ENCODE data around the gene PCDHGC3.
A peak's percentile ranks its signal among the peaks of the same experiment; 100 is the strongest.

Gene PCDHGC3

GRCh38 chr5:141515141-141515540 is 39.4 kb downstream of the PCDHGC3 start:
- DNase-seq (no peak), ATAC-seq (replicated peaks) (no peak)
- no peaks in the 10 kb centered on the region for H3K27me3 Mint-ChIP-seq
- no peak overlapping the region for H3K4me3 Mint-ChIP-seq
- peaks cover 76% of the 10 kb centered on the region for H3K36me3 Mint-ChIP-seq (ENCODE audit: insufficient read depth)
- no peaks in the 10 kb centered on the region for H3K9me3 Mint-ChIP-seq
- peaks cover 35 to 45% of the 10 kb centered on the region in 2 donors for H3K4me1 Mint-ChIP-seq (ENCODE audit: low read depth in 2 of 2)
- H3K27ac Mint-ChIP-seq = peak overlapping the region; percentile 51 to 89

DNA sequence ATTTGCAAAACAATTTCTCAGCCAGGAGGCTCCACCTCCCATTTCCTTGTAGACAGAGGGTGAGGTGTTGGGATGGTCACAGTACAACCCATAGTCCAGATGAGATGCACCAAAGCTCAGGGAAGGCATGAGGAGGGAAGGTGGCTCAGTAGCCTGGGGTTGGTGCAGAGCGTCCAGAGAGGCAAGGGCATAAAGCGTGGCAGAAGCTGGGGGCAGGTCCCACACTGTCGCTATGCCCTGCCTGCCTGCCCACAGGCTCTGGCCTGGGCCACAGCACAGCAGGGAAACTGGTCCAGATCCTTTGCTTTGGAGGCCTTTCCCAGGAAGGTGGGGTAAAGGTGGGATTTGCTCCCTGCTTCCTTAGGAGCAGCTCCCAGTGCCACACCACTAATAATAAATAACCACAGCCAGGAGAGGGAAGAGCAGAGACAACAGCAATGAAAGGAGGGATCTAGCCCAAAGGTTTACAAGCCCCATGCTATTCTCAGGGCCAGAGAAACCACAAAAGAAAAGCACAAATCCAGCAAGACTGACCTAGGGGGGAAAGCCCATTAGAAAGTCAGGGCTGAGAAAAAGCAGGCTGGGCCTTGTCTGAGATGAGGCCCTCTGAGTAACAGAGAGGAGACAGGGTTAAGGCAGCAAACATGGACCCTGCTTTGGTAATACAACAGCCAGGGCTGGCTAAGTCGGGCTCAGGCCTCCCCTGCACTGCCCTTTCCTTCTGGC is 40.3 kb downstream of the PCDHGC3 start:
- no peak for DNase-seq
- H3K4me3 Mint-ChIP-seq = peak overlapping the region in 1 of 2 donors; percentile 45
- H3K4me1 Mint-ChIP-seq (ENCODE audit: low read depth in 2 of 2) = peaks cover 37 to 45% of the 10 kb centered on the region in 2 donors
- H3K27ac Mint-ChIP-seq = peak overlapping the region in 1 of 2 donors; percentile 89
- no peaks in the 10 kb centered on the region for H3K9me3 Mint-ChIP-seq
- H3K27me3 Mint-ChIP-seq = no peaks in the 10 kb centered on the region
- no peak for ATAC-seq (replicated peaks)
- peaks cover 86% of the 10 kb centered on the region for H3K36me3 Mint-ChIP-seq (ENCODE audit: insufficient read depth)

- H3K27me3 Mint-ChIP-seq = no peaks in the 10 kb centered on the region
- H3K4me3 Mint-ChIP-seq = no peak overlapping the region
- no peaks in the 10 kb centered on the region for H3K9me3 Mint-ChIP-seq
- H3K4me1 Mint-ChIP-seq (ENCODE audit: low read depth in 2 of 2) = peaks cover 37 to 45% of the 10 kb centered on the region in 2 donors
- DNase-seq = no peak
- no peak for ATAC-seq (replicated peaks)
- peaks cover 88% of the 10 kb centered on the region for H3K36me3 Mint-ChIP-seq (ENCODE audit: insufficient read depth)
- H3K27ac Mint-ChIP-seq = peak overlapping the region in 1 of 2 donors; percentile 89
Measured at GRCh38 chr5:141516672-141517025, 40.9 kb downstream of the PCDHGC3 start.

DNA sequence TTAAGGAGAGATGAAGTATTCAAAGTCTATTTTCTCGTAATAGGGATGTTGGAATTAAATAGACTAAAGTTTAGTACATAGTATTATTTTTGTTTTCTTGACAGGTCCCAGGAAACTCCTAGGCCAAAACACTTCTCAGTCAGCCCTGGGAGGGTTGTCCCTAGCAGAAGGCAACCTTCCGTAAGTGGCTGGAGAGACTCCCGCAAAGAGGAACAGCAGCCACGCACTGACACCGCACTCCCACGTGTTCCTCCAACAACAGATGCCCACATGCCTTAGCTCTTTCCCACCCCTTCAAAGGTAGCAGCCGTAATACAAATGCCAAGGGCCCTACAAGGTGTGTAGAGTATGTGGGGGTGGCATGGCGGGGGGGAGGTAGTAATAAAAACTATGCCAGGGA is 41.5 kb downstream of the PCDHGC3 start:
- ATAC-seq (replicated peaks) (no peak), DNase-seq (no peak)
- Mint-ChIP-seq H3K9me3 (no peaks in the 10 kb centered on the region), H3K4me3 (no peak overlapping the region), H3K4me1 (ENCODE audit: low read depth in 2 of 2) (peaks cover 40 to 46% of the 10 kb centered on the region in 2 donors), H3K27me3 (no peaks in the 10 kb centered on the region), H3K27ac (peak overlapping the region in 1 of 2 donors; percentile 75), H3K36me3 (ENCODE audit: insufficient read depth) (peaks cover 91% of the 10 kb centered on the region)

- H3K9me3 Mint-ChIP-seq = no peaks in the 10 kb centered on the region
- H3K4me1 Mint-ChIP-seq (ENCODE audit: low read depth in 2 of 2) = peaks cover 33 to 39% of the 10 kb centered on the region in 2 donors
- peaks cover 88% of the 10 kb centered on the region for H3K36me3 Mint-ChIP-seq (ENCODE audit: insufficient read depth)
- no peaks in the 10 kb centered on the region for H3K27me3 Mint-ChIP-seq
- H3K4me3 Mint-ChIP-seq = no peak overlapping the region
- H3K27ac Mint-ChIP-seq = peak overlapping the region; percentile 19 to 75
- no peak for DNase-seq
- no peak for ATAC-seq (replicated peaks)
Measured at GRCh38 chr5:141517880-141518617, 42.3 kb downstream of the PCDHGC3 start.

DNA sequence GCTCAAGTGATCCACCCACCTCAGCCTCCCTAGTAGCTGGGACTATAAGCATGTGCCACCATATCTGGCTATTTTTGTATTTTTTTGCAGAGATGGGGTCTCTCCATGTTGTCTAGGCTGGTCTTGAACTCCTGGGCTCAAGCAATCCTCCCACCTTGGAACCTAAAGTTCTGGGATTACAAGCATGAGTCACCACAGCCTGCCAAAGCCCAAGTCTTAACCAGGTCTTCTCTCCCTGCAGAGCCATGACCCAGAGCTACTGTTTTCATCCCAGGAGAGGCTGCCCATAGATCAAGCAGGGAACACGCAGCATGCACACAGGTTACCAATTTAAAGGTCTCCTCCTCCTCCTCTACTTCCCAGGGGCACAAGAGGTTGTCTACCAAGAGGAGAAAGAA is 42.9 kb downstream of the PCDHGC3 start:
- H3K27me3 Mint-ChIP-seq = no peaks in the 10 kb centered on the region
- no peaks in the 10 kb centered on the region for H3K9me3 Mint-ChIP-seq

GRCh38 chr5:141519605-141520565 is 44.1 kb downstream of the PCDHGC3 start:
- Mint-ChIP-seq H3K36me3 (ENCODE audit: insufficient read depth) (peaks cover 95% of the 10 kb centered on the region), H3K4me1 (ENCODE audit: low read depth in 2 of 2) (peaks cover 20 to 28% of the 10 kb centered on the region in 2 donors), H3K27ac (peak overlapping the region; percentile 20 to 54), H3K4me3 (no peak overlapping the region), H3K27me3 (no peaks in the 10 kb centered on the region), H3K9me3 (no peaks in the 10 kb centered on the region)
- ATAC-seq (replicated peaks) = no peak
- no peak for DNase-seq

More for the DNA sequence above, 42.9 kb downstream of the PCDHGC3 start:
- H3K27ac Mint-ChIP-seq = peak overlapping the region; percentile 5 to 19
- H3K36me3 Mint-ChIP-seq (ENCODE audit: insufficient read depth) = peaks cover 88% of the 10 kb centered on the region
- peaks cover 29 to 34% of the 10 kb centered on the region in 2 donors for H3K4me1 Mint-ChIP-seq (ENCODE audit: low read depth in 2 of 2)
- ATAC-seq (replicated peaks) = no peak
- no peak for DNase-seq
- no peak overlapping the region for H3K4me3 Mint-ChIP-seq

DNA sequence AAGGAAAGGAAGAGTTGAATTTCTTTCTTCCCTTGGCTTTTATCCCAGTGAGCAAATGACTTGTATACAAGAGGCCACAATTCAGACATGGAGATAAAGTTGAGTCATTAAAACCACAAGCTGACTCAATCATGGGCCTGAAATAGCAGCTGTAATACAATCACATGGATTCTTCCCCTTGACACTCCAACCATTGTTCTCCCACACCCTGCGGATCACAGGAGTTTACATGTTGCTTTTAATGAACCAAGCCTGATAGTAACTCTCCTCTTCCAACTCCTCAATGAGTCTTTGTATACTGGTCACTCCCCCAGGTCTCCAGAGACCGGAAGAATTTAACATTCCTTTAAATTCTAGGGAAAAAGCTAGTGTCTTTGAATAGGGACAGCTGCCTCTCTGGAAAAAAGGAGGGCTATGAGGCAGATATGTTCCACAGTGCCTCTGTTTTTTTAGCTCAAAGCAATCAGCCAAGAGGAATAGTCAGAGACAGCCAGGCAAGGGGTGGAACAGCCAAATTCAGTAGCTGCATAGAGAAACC is 45.5 kb downstream of the PCDHGC3 start:
- no peak for ATAC-seq (replicated peaks)
- peaks cover 93% of the 10 kb centered on the region for H3K36me3 Mint-ChIP-seq (ENCODE audit: insufficient read depth)
- no peak for DNase-seq
- peaks cover 13 to 23% of the 10 kb centered on the region in 2 donors for H3K4me1 Mint-ChIP-seq (ENCODE audit: low read depth in 2 of 2)
- H3K27me3 Mint-ChIP-seq = no peaks in the 10 kb centered on the region
- H3K4me3 Mint-ChIP-seq = no peak overlapping the region
- H3K9me3 Mint-ChIP-seq = no peaks in the 10 kb centered on the region
- H3K27ac Mint-ChIP-seq = peak overlapping the region in 1 of 2 donors; percentile 58

GRCh38 chr5:141522301-141522700 is 46.5 kb downstream of the PCDHGC3 start:
- Mint-ChIP-seq H3K36me3 (ENCODE audit: insufficient read depth) (peaks cover 93% of the 10 kb centered on the region), H3K4me1 (ENCODE audit: low read depth in 2 of 2) (peaks cover 7 to 15% of the 10 kb centered on the region in 2 donors), H3K9me3 (no peaks in the 10 kb centered on the region), H3K27ac (peak overlapping the region; percentile 20 to 58), H3K4me3 (no peak overlapping the region), H3K27me3 (no peaks in the 10 kb centered on the region)
- ATAC-seq (replicated peaks) = no peak
- no peak for DNase-seq

DNA sequence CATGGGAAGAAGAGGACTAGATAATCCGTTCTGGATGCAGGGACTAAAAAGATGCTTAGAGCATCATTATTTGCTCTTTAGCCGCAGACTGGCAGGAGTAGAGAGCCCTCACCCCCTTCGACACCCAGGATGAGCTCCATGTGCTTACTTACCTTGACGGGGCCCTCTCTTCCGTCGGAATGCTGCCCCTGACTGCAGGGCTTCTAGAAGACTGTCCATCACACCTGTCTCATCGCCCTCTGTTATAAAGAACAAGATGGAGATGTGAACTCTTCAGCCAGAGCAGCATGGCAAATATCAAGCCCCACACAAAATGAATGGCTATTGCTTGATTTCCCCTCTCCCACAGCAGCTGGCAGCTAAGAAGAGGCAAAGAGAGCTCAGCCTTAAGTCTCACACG is 48.2 kb downstream of the PCDHGC3 start:
- Mint-ChIP-seq H3K9me3 (no peaks in the 10 kb centered on the region), H3K36me3 (ENCODE audit: insufficient read depth) (peaks cover 83% of the 10 kb centered on the region), H3K27me3 (no peaks in the 10 kb centered on the region), H3K4me3 (no peak overlapping the region), H3K4me1 (ENCODE audit: low read depth in 2 of 2) (peaks cover 7 to 14% of the 10 kb centered on the region in 2 donors), H3K27ac (no peak overlapping the region)
- ATAC-seq (replicated peaks) = no peak
- DNase-seq = no peak

GRCh38 chr5:141524604-141525597 is 49.1 kb downstream of the PCDHGC3 start:
- peaks cover 74% of the 10 kb centered on the region for H3K36me3 Mint-ChIP-seq (ENCODE audit: insufficient read depth)
- H3K4me3 Mint-ChIP-seq = no peak overlapping the region
- DNase-seq (peak; percentile 38 to 49 (median 45)), ATAC-seq (replicated peaks) (peak; percentile 85)
- H3K9me3 Mint-ChIP-seq = no peaks in the 10 kb centered on the region
- H3K27ac Mint-ChIP-seq = peak overlapping the region; percentile 42 to 70
- H3K27me3 Mint-ChIP-seq = no peaks in the 10 kb centered on the region
- peaks cover 7 to 14% of the 10 kb centered on the region in 2 donors for H3K4me1 Mint-ChIP-seq (ENCODE audit: low read depth in 2 of 2)

DNA sequence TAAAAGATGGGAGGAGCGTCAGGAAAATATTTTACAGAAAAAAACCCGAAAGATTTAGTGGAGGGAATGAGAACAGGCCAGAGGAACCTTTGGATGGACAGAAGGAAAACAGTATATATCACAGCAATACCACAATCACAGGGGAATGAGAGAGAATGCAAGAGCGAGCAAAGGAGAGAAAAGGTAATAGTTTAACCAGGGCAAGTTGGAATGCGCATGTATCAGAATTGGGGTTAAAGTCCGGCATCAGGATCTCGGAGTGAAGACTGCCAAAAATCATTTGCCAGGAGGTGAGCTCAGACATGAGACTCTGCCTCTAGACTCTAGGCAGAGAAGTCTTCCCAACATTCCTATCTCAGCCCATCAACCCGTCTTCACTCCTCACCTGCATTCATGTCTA is 49.9 kb downstream of the PCDHGC3 start:
- no peak overlapping the region for H3K4me3 Mint-ChIP-seq
- no peak for ATAC-seq (replicated peaks)
- H3K36me3 Mint-ChIP-seq (ENCODE audit: insufficient read depth) = peaks cover 66% of the 10 kb centered on the region
- no peaks in the 10 kb centered on the region for H3K9me3 Mint-ChIP-seq
- H3K4me1 Mint-ChIP-seq (ENCODE audit: low read depth in 2 of 2) = peaks cover 4 to 14% of the 10 kb centered on the region in 2 donors
- peak overlapping the region; percentile 42 to 70 for H3K27ac Mint-ChIP-seq
- H3K27me3 Mint-ChIP-seq = no peaks in the 10 kb centered on the region
- DNase-seq = no peak
